Measurements from ENCODE around the gene HOXC9.

Gene HOXC9

DNA sequence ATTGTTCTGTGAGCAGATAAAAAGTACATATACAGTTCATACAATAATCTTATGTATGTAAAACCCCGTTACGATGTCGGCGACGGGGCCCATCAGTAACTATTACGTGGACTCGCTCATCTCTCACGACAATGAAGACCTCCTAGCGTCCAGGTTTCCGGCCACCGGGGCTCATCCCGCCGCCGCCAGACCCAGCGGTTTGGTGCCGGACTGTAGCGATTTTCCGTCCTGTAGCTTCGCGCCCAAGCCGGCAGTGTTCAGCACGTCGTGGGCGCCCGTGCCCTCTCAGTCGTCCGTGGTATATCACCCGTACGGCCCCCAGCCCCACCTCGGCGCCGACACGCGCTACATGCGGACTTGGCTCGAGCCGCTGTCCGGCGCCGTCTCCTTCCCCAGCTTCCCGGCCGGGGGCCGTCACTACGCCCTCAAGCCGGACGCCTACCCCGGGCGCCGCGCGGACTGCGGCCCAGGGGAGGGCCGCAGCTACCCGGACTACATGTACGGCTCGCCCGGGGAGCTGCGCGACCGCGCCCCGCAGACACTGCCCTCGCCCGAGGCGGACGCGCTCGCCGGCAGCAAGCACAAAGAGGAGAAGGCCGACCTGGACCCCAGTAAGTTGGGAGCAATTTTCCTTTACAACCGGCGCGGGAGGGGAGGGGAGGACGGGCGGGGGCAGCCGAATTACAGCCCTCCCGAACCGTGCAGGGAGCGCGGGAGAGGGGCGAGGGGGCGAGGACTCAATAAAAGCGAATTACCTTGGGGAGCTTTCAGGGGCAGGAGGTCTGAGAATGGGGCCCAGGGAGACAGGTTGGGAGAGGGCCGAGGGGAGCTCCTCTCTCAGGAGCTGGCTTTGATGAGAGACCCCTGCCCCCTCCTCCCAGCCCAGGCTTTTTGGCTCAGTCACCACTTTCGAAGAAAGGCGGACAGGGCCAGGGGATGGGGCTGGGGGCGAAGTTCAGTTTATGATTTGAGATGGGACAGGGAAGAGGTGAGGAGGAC, at the start of gene HOXC9:
Gene HOXC9, plus strand, starts transcription at position 46 of the 999 bp plus-strand sequence. Its CDS starts 28 bp downstream, at position 74.
- no peak for DNase-seq

DNA sequence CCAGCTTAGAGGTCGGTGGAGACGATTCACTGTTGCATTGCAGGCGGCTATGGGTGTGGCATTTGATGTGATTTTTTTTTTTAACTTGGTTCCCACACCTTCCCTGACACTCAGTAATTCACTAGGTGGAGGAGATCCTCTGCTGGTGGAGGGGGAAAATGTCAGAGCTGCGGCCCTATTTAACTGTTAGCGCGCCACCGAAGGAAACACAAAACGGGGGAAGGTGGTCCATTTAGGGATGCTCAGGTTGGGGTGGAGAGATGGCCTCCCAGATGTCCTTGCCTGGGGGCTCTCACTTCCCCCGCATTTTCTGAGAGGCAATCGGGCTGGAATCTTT, 49.6 kb upstream of the HOXC9 start:
- DNase-seq = no peak

DNA sequence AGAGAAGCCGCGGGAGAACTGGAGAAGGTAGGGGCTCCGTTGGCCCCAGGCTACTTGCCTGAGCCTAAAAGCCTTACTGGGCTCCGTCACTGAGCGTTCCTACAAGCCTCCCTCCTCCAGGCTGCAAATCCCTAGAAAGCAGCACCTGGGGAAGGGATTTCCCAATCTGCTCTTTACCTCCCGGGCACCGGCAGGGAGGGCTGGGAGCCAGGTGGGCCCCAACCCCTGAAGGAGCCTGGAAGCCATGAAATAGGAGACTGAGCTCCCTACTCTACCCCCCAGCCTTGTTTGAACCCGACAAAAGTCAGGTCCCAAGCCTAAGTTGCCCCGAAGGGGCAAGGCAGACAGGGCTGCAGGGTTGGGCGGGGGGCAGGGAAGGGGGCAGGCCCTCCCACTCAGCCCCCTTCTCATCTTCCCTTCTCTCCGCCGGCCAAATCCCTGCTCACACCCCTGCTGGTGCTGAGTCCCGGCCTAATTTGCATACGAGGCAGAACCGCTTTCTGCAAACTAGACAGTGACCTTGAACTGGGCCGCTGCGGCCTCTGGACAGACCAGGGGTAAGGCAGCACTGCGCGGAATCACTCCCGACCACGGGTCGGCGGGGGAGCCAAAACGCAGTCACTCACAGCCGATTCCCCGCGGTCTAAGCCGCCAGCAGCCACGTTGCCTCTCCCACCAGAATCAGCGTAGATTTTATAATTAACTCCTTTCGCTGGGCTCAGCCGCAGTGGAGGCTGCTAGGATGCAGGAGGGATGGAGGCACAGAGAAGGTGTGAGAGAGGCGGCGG, 49.0 kb upstream of the HOXC9 start:
- DNase-seq = no peak

DNA sequence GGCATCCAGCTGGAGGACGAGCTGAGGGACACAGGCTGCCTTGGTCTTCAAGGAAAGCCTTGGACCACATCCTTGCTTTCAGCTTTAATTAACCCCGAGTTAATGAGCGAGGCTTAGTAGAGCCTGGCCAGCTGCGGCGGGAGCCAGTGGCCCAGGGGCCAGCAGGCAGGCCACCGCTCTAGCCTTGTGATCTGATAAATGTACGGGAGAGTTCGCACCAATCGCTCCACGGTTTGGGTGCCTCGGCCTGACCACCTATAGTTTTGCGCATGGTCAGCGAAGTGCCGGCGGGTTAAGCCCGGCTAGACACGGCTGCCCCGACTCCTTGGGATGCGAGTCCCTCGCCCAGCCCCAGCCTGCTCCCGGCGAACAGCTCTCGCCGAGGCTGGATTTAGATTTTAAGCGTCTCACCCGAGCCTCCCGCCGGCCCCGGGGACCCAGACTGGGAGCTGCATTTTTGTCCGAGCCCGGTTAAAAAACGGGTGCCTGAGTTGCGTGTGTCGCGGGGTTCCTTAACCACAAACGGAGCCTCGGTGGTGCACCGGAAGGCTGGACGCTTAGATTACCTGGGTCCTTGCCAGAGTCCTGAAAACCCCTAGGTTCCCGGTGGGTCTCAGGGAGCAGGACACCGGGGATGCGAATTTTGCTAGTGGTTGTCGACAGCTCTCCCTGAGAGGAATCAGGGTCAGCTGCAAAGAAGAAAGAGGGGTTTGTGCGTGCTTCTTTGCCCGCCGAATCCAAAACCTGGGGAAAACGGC, 48.2 kb upstream of the HOXC9 start:
- DNase-seq = no peak

DNA sequence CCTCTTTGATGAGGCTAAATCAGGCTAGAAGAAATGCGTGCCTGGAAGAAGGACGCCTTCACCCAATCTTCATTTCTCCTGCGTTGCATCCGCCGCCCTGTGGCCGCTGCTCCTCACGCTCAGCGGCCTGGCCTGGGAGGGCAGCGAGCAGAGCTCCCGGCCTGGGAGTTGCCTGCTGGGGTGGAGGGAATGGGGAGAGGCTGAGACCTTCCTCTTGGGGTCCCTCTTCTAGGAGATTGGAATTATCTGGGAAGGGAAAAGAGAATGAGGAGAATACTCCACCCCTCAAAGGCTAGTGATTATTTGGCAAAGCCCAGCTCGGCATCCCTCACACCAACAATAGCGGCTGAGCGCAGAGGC, 47.6 kb upstream of the HOXC9 start:
- no peak for DNase-seq

DNA sequence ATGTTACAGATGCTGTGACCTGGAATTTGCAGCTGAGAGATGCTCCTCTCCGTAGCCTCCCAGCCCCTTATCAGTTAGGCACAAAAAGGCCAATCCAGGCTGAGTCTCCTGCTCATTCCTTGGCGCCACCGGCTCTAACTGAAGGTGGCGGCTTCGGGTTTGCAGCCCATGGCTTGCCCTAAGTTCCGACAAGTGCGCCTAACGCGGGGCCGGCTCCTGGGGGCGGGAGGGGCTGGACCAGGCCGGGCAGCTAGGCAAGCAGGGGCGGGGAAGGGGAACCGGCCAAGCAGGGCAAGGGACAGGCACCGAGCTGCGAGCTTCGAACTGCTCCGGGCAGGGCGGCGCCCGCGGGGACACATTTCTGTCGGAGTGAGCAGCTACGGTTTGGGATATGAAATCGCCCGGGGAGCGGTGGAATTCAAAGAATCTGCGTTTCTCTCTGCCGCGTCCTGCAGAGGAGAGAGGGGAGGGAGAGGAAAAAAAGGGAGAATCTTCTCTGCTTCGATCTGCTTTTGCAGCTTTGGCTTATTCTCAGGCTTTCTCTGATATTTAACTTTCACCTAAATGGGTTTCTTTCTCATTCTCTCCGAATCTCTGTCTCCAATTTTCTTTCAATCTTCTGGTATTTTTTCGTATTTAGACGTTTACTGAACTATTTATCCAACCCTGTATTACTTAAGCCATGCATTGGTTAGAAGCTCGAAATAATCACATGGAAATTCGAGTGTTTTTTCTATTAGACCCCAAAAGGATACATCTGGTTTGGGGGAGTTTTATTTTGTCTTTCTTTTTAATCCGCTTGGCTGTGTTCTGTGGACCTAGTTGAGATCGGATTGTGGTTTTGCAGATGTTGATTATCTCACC, 46.9 kb upstream of the HOXC9 start:
- no peak for DNase-seq

DNA sequence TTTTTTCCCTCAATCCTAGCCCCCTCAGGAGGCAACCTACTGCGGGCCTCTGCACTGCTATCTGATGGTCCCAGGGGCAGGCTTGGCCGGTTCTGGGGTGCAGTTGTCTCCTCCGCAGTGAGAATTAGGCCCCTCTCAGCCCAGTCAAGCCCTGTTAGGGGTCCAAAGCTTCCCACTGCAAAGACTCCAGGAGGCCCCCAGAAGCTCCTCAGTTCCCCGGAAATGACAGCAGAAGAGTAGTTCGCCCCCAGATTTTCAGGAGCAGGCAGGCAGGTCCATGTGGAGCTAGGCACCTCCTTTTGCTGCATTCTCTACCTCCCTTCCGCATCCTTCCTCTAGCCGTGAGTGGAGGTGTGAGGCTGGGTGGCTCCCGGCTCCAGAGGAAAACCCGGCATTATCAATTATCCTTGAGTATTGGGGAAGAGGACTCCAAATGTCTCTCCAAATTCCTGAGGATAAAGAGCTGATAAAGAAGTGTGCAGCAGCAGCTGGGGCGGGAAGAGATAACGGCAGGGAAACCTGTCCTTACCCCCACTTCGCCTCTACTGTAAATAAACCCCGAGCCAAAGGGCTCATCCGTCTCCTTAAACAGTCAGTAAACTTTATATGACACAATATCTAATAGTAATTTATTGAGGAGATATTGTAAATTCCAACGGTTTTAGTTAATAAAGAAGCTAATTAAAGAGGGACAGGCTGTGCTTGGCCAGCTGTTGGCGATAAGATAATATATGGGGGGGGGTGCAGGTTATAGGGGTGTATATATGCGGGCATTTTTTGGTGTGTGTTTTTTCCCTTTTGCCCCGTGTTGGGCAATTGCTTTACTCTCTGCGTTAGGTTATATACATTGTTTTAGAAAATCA, 45.9 kb upstream of the HOXC9 start:
- DNase-seq = no peak

DNA sequence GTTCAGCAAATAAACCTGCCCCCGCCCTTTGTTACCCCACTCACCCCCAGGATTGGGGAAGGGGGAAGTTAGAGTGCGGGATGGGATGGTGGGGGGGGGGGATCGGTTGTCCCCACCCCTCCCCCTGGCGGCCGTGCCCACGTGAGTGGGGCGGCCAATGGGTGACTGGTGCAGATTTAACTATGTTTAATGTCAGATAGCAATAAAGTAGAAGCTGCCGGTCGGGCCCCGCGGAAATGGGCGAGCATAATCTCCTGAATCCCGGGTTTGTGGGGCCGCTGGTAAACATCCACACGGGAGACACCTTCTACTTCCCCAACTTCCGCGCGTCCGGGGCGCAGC, 45.3 kb upstream of the HOXC9 start, which contains the start of gene HOXC12:
Gene HOXC12, plus strand, starts transcription at position 210 of the 342 bp plus-strand sequence. Its CDS starts 27 bp downstream, at position 237.
- no peak for DNase-seq

DNA sequence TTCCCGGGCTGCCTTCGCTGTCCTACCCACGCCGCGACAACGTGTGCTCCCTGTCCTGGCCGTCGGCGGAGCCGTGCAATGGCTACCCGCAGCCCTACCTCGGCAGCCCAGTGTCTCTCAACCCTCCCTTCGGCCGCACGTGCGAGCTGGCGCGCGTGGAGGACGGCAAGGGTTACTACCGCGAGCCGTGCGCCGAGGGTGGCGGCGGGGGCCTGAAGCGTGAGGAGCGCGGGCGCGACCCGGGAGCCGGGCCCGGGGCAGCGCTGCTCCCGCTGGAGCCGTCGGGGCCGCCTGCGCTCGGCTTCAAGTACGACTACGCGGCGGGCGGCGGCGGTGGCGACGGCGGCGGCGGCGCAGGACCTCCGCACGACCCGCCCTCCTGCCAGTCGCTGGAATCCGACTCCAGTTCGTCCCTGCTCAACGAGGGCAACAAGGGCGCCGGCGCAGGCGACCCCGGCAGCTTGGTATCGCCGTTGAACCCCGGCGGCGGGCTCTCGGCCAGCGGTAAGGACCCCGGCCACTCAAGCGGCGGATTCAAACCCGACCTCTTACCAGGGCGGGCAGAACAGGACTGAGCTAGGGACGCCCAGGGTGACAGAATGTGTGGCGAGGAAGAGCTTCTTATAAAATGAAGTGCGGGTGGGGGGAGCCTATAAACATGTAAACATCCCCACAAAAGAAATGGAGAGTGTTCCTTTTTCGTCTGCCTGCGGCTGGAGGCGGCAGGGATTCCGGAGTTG, 44.8 kb upstream of the HOXC9 start:
- DNase-seq = no peak

DNA sequence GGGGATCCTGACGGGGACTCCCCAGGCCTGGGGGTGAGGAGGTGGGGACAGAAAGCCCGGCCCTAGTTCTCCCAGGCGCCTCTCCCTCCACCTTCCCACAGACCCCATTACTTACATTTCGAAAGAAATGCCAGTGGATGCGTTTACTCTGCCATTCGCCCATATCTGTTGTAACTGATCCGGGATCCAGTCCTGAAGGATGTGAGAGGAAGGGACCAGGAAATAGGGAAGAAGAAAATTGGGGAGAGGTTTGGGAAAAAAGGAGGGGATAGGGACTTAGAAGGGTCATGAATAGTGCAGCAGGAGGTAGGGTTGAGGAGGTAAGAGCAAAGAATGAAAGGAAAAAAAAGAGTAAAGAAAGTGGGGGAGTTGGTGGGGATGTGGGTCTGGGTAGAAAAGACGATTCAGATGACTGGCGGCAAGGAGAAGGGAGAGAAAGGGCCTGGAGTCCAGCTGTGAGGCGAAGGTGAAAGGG, 44.1 kb upstream of the HOXC9 start:
- DNase-seq = no peak

DNA sequence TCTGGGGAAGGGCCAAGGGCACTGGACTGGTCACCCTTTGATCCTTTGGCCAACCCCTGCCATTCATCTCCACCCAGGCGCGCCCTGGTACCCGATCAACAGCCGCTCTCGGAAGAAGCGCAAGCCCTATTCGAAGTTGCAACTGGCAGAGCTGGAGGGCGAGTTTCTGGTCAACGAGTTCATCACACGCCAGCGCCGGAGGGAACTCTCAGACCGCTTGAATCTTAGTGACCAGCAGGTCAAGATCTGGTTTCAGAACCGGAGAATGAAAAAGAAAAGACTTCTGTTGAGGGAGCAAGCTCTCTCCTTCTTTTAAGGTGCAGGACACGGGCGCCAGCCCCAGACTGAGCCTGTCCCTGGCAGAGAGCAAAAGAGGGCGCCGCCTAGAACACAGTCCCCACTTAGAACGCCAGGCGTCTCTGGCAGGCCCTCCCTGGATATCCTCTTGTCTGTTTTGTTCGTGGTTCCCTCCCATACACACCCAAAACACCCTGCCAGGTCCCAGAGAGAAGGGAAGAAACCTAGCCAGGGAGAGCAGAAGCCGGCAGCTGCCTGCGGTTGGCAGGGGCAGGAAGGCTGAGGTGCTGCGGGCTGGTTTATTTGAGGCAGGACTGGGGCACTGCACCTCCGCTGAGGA, 43.6 kb upstream of the HOXC9 start:
- DNase-seq = no peak

DNA sequence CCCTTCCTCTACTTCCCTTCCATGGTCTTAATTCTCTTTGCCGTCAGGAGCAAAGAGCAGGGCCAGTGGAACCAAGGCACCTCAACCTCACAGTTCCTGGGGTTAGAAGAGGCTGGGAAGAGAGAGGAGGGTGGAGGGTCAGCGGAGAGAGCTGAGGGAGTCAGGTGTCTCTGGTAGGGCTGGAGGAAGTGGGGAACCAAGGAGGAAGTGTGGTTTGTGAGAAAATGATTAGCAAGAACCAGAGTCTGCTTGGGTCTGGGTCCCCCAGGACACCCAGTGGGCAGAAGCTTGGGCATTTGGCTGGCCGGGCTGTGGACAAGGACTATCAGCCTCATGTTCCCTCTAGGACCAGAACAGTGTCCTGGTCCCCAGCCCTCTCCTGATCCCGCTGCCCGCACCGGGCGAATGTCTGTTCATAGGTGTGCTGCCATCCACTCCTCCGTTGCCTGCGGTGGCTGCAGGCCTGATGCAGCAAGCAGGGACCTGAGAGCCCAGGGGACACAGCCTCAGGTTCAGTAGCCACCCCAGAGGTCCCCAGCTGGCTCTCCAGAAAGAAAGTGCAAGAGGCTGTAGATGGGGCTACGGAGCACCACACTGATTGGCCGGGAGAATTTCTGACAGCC, 42.9 kb upstream of the HOXC9 start:
- DNase-seq = no peak

DNA sequence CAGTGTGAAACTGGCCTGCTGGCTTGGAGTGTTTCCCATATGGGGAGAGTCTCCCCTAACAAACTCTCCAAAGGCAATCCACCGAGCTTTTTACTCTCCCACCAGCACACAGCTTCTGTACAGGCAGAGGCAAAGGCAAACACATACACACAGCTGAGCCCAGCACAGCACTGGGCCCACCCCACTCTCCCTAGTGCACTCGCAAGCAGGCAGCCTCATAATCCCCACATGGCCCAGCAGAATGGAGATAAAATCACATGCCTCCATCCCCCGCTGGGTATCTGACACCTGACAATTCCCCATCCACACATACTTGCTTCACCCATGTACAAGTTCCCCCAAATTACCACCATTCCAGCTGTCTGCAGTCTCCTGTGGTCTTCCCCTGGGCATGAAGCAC, 41.8 kb upstream of the HOXC9 start:
- DNase-seq = no peak

DNA sequence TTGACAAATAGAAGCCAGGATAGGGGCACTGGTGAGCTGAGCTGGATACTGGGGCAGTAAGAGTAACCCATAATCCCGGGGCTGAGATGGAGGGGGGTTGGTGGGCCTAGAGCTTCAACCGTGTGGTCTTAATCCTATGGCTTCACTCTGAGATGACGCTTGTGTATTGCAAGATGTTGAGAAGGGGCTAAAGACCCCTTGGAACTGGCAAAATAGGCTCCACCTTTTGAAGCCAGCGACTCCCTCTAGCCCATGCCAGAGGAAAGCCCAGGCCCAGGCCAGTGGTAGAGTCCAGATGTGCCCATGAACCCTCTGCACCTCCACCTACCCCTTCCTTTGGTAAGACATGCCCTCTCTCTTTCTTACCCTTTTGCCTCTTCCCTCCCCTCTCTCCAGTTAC, 40.6 kb upstream of the HOXC9 start:
- no peak for DNase-seq

DNA sequence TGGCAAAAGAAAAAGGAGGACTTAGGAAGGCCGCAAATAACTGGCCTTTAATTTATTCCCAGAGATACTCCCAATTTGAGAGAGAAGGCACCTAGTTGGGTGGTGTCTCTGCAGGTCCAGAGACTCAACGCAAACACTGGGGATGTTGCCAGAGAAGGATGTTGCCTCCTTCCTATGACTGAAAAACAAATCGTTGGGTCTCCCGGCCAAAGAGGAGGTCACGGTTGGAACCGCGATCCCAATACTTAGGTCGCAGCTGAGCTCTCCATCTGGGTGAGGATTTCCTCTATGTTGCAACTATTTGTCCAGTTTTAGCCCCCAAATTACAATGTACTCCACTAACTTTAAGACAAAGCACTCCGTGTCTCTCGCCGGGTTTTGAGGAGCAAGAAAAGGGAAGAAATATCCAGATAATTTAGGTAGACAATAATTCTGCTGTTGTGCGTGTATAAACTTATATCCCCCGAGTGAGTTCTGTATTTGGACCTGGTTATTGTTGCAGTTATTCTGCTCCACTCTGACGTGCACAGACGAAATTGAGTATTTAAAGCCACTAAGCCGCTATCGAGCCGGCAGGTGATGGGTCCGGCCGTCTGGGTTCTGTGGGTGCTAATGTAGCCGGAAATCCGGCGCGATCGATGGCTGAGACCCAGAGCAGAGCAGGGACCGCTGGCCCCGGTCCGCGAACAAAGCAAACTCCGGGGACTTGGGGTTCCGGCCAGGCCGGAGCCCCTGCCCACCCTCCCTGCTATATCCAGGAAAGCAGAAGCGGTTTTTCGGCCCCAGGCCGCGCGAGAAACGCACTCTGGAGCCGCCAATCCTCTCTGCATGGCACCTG, 39.6 kb upstream of the HOXC9 start:
- DNase-seq = no peak

DNA sequence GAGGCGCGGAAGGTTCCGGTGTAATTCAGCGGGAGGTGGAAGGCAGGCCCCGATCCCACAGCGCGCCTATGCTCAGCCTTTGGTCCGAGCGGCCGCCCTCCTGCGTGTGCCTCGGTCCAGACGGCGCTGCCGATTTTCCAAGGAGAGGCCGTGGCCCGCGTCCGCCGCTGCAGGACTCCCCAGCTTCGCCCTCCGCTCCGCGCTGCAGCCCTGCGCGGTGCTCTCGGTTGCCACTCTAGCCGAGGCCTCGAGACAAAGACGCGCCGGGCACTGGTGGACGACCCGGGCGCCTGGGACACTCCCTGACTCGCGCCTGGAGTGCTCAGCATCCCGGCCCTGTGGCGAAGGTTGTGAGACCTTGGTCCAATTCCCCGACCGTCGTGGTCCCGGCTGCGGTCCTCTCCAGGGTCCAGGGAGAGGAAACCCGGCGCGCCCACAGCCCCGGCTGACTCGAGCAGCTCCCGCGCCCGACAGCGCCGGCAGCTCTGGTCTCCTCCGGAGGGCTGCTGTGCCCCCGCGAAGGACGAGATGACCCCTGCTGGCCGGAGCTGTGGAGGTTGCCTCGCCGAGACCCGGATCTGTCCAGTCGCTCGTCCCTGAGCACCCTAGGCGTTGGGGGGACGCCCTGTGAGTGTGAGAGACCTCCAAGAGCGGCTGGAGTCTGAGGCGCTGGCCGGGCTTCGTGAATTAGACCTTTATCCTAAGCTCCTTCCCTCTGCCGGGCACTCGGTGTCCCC, 38.8 kb upstream of the HOXC9 start:
- DNase-seq = no peak

DNA sequence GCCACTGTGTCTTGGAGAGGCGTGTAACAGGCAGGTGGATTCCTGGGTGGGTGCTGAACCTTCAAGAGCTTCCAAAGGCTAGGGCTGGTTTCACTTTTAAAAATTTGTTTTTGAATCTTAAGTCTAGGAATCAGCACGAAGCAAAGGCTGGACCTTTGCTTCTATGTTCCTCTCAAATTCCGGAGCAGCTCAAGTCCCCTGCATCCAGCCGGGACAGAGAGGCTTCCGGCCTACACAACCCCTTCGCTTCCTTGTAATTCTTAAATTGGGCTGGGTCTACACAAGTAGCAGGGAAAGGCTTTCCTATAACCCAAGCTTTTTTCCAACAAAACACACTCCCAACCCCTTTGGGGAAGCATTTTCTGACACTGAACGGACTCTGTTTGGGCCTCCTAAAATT, 37.0 kb upstream of the HOXC9 start:
- DNase-seq = no peak
